ENCODE data around the gene KIF14.
"Not testable (repeated sequence)": the region's sequence is repeated elsewhere in the genome, so short reads cannot be mapped to it uniquely, and the experiment has no call there.

KIF14 gene

GRCh38 chr1:200602632-200603031 is 17.9 kb downstream of the KIF14 start:
- H3K4me3 ChIP-seq (ENCODE audit: extremely low read depth, insufficient read depth, low read length, poor library complexity, severe bottlenecking) = no peak overlapping the region
- 100% methylated on average over 1 of the region's 1 CpG; no CpG with 5 or more reads in 1 of the 2 experiments for WGBS, 2 experiments (ENCODE audit: insufficient coverage in 2 of 2)
- no peak overlapping the region for H3K27ac ChIP-seq (ENCODE audit: low read depth, low read length, severe bottlenecking)
- no peaks in the 10 kb centered on the region for H3K4me1 ChIP-seq (ENCODE audit: control insufficient read depth, insufficient read depth, low read length, poor library complexity, severe bottlenecking)
- no peaks in the 10 kb centered on the region for H3K9me3 ChIP-seq (ENCODE audit: control insufficient read depth, low read length)
- peaks cover 69% of the 10 kb centered on the region for H3K36me3 ChIP-seq (ENCODE audit: control insufficient read depth, insufficient read depth, low read length)

GRCh38 chr1:200590001-200590400 is 30.6 kb downstream of the KIF14 start:
- Histone ChIP-seq H3K27ac (ENCODE audit: low read depth, low read length, severe bottlenecking) (no peak overlapping the region), H3K36me3 (ENCODE audit: control insufficient read depth, insufficient read depth, low read length) (peaks cover 77% of the 10 kb centered on the region), H3K4me1 (ENCODE audit: control insufficient read depth, insufficient read depth, low read length, poor library complexity, severe bottlenecking) (no peaks in the 10 kb centered on the region), H3K9me3 (ENCODE audit: control insufficient read depth, low read length) (no peaks in the 10 kb centered on the region), H3K4me3 (ENCODE audit: extremely low read depth, insufficient read depth, low read length, poor library complexity, severe bottlenecking) (no peak overlapping the region)
- WGBS, 2 experiments (ENCODE audit: insufficient coverage in 2 of 2) = 100% methylated on average over 1 of the region's 1 CpG

DNA sequence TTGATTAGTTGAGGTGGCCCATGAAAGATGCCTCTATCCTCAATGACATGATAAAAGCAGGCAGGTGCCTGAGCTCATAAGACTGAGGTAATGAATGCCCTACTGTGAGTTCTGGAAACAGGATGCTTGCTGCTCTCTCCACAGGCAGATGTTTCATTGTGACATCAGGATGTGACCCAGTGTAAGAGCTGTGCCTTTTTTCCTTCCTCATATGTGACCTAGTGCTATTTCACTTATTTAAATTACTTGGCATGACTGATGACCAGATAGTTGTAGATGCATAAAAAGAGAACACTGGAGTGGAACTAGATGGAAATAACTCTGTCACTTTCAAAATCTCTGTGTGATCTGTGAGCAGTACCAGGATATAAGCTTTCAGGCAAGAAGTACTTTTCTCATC is 31.9 kb downstream of the KIF14 start:
- H3K36me3 ChIP-seq (ENCODE audit: control insufficient read depth, insufficient read depth, low read length) = peaks cover 80% of the 10 kb centered on the region

DNA sequence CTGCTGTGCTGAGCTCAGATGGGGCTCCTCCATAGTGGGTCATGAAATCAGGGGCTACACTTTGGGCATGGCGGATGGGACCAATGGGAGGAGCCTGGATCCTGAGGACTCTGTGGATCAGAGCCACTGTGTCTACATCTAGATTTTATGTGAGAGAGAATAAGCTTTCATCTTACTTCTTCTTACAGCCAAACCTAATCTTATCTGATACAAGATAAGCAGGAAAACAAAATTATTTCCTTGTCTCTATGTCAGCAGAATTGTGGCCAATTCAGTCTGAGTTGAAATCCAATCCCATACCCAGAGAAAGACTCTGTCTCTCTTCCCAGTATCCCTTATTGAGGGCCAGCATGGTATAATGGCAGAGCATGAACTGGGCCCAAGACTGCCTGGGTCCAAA is 56.2 kb downstream of the KIF14 start:
- no CpG with 5 or more reads among the region's 1 CpG for WGBS, 2 experiments (ENCODE audit: insufficient coverage in 2 of 2)
- Histone ChIP-seq H3K36me3 (ENCODE audit: control insufficient read depth, insufficient read depth, low read length) (peaks cover 48% of the 10 kb centered on the region), H3K4me3 (ENCODE audit: extremely low read depth, insufficient read depth, low read length, poor library complexity, severe bottlenecking) (no peak overlapping the region), H3K27ac (ENCODE audit: low read depth, low read length, severe bottlenecking) (no peak overlapping the region), H3K9me3 (ENCODE audit: control insufficient read depth, low read length) (no peaks in the 10 kb centered on the region), H3K4me1 (ENCODE audit: control insufficient read depth, insufficient read depth, low read length, poor library complexity, severe bottlenecking) (no peaks in the 10 kb centered on the region)

More for the DNA sequence above, 31.9 kb downstream of the KIF14 start:
- no peak overlapping the region for H3K4me3 ChIP-seq (ENCODE audit: extremely low read depth, insufficient read depth, low read length, poor library complexity, severe bottlenecking)
- H3K4me1 ChIP-seq (ENCODE audit: control insufficient read depth, insufficient read depth, low read length, poor library complexity, severe bottlenecking) = no peaks in the 10 kb centered on the region
- H3K9me3 ChIP-seq (ENCODE audit: control insufficient read depth, low read length) = no peaks in the 10 kb centered on the region
- no peak overlapping the region for H3K27ac ChIP-seq (ENCODE audit: low read depth, low read length, severe bottlenecking)

DNA sequence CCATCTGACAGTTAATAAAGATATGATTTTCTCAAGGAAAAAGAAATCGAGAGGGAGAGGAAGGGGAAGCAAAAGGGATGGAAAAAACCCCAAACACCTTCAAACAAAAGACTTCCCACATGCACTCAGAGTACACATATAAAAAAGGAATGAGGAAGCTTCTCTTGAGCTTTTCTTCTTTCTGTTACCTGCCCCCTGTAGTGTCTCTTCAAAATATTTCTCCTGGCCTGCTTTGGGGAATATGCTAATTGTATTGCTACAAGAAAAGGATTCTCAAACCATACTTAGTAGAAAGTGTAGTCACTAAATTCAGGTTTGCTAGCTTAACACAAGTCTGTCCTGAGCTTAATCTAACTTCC is 58.7 kb downstream of the KIF14 start:
- Histone ChIP-seq H3K27ac (ENCODE audit: low read depth, low read length, severe bottlenecking) (no peak overlapping the region), H3K4me3 (ENCODE audit: extremely low read depth, insufficient read depth, low read length, poor library complexity, severe bottlenecking) (no peak overlapping the region), H3K36me3 (ENCODE audit: control insufficient read depth, insufficient read depth, low read length) (peaks cover 51% of the 10 kb centered on the region), H3K9me3 (ENCODE audit: control insufficient read depth, low read length) (no peaks in the 10 kb centered on the region), H3K4me1 (ENCODE audit: control insufficient read depth, insufficient read depth, low read length, poor library complexity, severe bottlenecking) (no peaks in the 10 kb centered on the region)
- no CpG with 5 or more reads among the region's 1 CpG for WGBS, 2 experiments (ENCODE audit: insufficient coverage in 2 of 2)

- no peaks in the 10 kb centered on the region for H3K4me1 ChIP-seq (ENCODE audit: control insufficient read depth, insufficient read depth, low read length, poor library complexity, severe bottlenecking)
- no peak overlapping the region for H3K27ac ChIP-seq (ENCODE audit: low read depth, low read length, severe bottlenecking)
- WGBS, 2 experiments (ENCODE audit: insufficient coverage in 2 of 2) = no CpG with 5 or more reads among the region's 2 CpGs
- H3K9me3 ChIP-seq (ENCODE audit: control insufficient read depth, low read length) = no peaks in the 10 kb centered on the region
- no peak overlapping the region for H3K4me3 ChIP-seq (ENCODE audit: extremely low read depth, insufficient read depth, low read length, poor library complexity, severe bottlenecking)
- H3K36me3 ChIP-seq (ENCODE audit: control insufficient read depth, insufficient read depth, low read length) = peaks cover 34% of the 10 kb centered on the region
Measured at GRCh38 chr1:200558866-200559459, 61.6 kb downstream of the KIF14 start.

DNA sequence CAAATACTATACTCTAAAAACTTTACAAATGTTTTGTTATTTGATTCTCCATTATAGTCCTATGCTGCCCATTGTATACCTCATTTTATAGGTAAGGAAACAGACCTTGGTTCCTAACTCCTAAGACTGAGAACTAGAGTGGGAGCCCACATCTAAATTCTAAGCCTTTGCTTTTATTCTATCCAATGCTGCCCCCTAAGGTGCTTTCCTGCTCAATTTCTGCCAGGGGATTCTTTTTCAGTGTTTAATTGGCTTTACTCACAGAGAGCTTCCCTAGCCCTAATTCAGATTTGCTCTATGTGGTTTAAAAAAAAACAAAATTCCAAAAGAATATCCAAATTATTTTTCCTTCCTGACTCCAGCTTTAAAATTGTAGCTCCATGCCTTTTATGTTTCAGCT is 64.5 kb downstream of the KIF14 start:
- H3K4me1 ChIP-seq (ENCODE audit: control insufficient read depth, insufficient read depth, low read length, poor library complexity, severe bottlenecking) = no peaks in the 10 kb centered on the region
- H3K9me3 ChIP-seq (ENCODE audit: control insufficient read depth, low read length) = no peaks in the 10 kb centered on the region
- H3K36me3 ChIP-seq (ENCODE audit: control insufficient read depth, insufficient read depth, low read length) = peaks cover 34% of the 10 kb centered on the region
- H3K27ac ChIP-seq (ENCODE audit: low read depth, low read length, severe bottlenecking) = no peak overlapping the region
- no peak overlapping the region for H3K4me3 ChIP-seq (ENCODE audit: extremely low read depth, insufficient read depth, low read length, poor library complexity, severe bottlenecking)

GRCh38 chr1:200552737-200553136 is 67.8 kb downstream of the KIF14 start:
- not testable (repeated sequence) for H3K4me3 ChIP-seq (ENCODE audit: extremely low read depth, insufficient read depth, low read length, poor library complexity, severe bottlenecking); H3K27ac ChIP-seq (ENCODE audit: low read depth, low read length, severe bottlenecking); H3K4me1 ChIP-seq (ENCODE audit: control insufficient read depth, insufficient read depth, low read length, poor library complexity, severe bottlenecking); H3K9me3 ChIP-seq (ENCODE audit: control insufficient read depth, low read length)
- 100% methylated on average over 4 to 5 of the region's 6 CpGs for WGBS, 2 experiments (ENCODE audit: insufficient coverage in 2 of 2)
- peaks cover 15% of the 10 kb centered on the region for H3K36me3 ChIP-seq (ENCODE audit: control insufficient read depth, insufficient read depth, low read length)

DNA sequence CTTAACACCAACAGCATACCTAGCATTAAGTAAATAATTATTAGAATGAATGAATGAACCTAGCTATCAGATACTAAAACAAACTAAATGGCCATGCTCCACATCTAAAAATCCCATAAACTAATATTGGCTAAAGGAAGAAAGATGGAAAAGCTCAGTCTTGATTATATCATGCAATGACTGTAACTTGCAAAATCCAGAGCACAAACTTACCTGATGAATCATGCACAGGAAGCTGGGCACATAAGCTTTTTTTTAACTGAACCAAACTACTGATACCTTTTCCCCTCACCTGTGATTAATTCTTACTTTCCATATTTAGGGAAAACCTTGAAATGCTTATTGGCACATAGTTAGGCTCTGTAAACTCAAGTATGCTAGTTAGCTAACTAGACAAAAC is 70.2 kb downstream of the KIF14 start:
- peaks cover 6% of the 10 kb centered on the region for H3K4me1 ChIP-seq (ENCODE audit: control insufficient read depth, insufficient read depth, low read length, poor library complexity, severe bottlenecking)
- H3K36me3 ChIP-seq (ENCODE audit: control insufficient read depth, insufficient read depth, low read length) = peaks cover 8% of the 10 kb centered on the region
- no peaks in the 10 kb centered on the region for H3K9me3 ChIP-seq (ENCODE audit: control insufficient read depth, low read length)

DNA sequence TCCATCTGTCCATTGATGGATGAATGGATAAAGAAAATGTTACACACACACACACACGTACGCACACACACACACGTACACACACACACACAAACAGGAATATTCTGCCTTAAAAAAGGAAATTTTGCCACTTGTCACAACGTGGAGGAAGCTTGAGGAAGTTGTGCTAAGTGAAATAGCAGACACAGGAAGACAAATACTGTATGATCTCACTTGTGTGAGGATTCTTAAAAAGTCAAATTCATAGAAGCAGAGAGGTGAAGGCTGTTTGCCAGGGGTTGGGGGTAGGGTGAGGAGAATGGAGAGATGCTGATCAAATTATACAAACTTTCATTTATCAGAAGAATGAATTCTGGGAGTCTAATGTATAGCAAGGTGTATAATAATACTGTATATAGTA is 73.2 kb downstream of the KIF14 start:
- Histone ChIP-seq H3K9me3 (ENCODE audit: control insufficient read depth, low read length) (no peaks in the 10 kb centered on the region), H3K4me3 (ENCODE audit: extremely low read depth, insufficient read depth, low read length, poor library complexity, severe bottlenecking) (no peak overlapping the region), H3K4me1 (ENCODE audit: control insufficient read depth, insufficient read depth, low read length, poor library complexity, severe bottlenecking) (peaks cover 6% of the 10 kb centered on the region), H3K27ac (ENCODE audit: low read depth, low read length, severe bottlenecking) (no peak overlapping the region), H3K36me3 (ENCODE audit: control insufficient read depth, insufficient read depth, low read length) (peaks cover 2% of the 10 kb centered on the region)
- 80% methylated on average over 1 of the region's 4 CpGs for WGBS, 2 experiments (ENCODE audit: insufficient coverage in 2 of 2)

More for the DNA sequence above, 70.2 kb downstream of the KIF14 start:
- no peak overlapping the region for H3K27ac ChIP-seq (ENCODE audit: low read depth, low read length, severe bottlenecking)
- H3K4me3 ChIP-seq (ENCODE audit: extremely low read depth, insufficient read depth, low read length, poor library complexity, severe bottlenecking) = no peak overlapping the region

- Histone ChIP-seq H3K36me3 (ENCODE audit: control insufficient read depth, insufficient read depth, low read length) (peaks cover 2% of the 10 kb centered on the region), H3K4me3 (ENCODE audit: extremely low read depth, insufficient read depth, low read length, poor library complexity, severe bottlenecking) (no peak overlapping the region), H3K9me3 (ENCODE audit: control insufficient read depth, low read length) (no peaks in the 10 kb centered on the region), H3K27ac (ENCODE audit: low read depth, low read length, severe bottlenecking) (no peak overlapping the region), H3K4me1 (ENCODE audit: control insufficient read depth, insufficient read depth, low read length, poor library complexity, severe bottlenecking) (peaks cover 6% of the 10 kb centered on the region)
- 87 to 100% methylated on average over 3 to 5 of the region's 6 CpGs for WGBS, 2 experiments (ENCODE audit: insufficient coverage in 2 of 2)
Measured at GRCh38 chr1:200546577-200546976, 74.0 kb downstream of the KIF14 start.
